HG02610 (cell line): ENCODE data around the gene KCNIP4.

ENCODE experiments used
- ATAC-seq: cut with Tn5 transposase; IDR thresholded peaks from one replicate; pipeline ENCODE4 v1.9.1; 2021; ENCODE audit warnings: mild to moderate bottlenecking, moderate library complexity; ENCODE audit not compliant: unreplicated experiment

The KCNIP4 gene

GRCh38 chr4:21856301-21856700 lies 92.3 kb downstream of the KCNIP4 start:
- no peak for ATAC-seq

DNA sequence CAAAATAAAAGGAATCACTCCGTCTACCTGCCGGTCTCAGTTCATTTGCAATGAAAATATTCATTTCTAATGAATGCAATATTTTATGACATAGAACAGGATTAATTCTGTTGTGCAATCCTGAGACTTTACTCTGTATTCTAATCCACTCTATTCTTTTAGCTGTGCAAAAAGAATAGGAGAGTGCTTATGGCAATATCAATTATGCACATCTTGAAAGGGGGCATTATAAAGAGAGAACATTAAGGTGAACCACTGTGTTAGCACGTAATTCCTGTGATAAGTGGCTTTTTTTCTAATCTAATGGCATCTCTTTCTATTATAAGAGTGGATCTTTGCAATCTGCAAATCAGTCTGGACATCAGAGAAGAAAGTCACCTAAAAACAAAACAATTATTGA lies 99.5 kb downstream of the KCNIP4 start:
- no peak for ATAC-seq

GRCh38 chr4:21848021-21848420 lies 100.6 kb downstream of the KCNIP4 start:
- ATAC-seq: no peak

DNA sequence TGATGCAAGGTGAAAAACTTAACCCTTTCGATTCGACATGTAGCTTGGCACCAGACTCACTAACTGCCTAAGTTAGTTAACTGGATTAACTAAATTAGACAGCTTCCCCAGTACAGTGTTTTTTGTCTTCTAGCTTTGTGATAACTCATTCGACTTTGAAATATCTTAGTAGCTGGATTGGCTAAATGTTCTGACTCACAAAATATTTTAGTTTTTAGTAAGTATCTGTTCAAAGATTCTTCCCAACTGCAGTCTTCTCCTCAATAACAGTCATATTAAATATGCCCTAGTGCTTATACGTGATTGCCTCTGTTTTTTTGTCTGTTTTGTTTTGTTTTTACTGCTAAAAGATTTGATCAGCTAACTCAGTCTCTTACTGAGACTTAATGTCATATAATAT lies 102.9 kb downstream of the KCNIP4 start:
- no peak for ATAC-seq

DNA sequence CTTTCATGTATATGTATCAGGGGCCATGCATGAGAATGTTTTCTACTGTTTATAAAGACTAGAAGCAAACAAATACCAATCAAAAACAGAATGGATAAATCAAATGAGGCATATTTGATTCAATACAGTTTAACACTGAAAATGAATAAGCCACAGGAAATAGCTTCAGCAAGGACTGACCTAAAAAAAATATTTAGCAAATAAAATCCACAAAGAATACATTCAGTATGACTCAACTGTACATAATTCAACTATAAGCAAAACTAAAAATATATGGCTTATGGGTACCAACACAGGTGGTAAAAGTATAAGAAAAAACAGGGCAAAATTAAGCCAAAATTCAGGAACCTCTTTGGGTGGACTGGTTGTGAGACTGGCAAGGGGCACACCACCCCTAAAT lies 112.9 kb downstream of the KCNIP4 start:
- no peak for ATAC-seq

GRCh38 chr4:21830272-21830671 lies 118.3 kb downstream of the KCNIP4 start:
- no peak for ATAC-seq

GRCh38 chr4:21827575-21827974 lies 121.0 kb downstream of the KCNIP4 start:
- no peak for ATAC-seq

DNA sequence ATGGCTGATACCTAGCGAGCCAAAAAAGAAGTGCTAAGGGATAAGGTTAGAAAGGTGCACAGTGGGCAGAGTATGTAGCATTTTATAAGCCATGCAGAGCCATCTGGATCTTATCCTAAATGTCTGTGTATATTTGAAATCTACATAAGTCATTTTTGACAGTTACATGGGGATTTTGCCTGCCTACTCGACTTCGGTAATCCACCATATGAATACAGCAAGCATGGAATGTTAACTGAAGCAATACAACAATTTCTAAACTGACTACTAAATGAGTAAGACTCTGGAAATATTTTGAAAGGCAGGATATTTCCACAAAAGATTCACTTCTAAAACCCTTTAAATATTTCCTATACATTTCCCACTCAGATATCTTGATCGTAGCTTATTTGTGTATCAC lies 122.5 kb downstream of the KCNIP4 start:
- no peak for ATAC-seq

DNA sequence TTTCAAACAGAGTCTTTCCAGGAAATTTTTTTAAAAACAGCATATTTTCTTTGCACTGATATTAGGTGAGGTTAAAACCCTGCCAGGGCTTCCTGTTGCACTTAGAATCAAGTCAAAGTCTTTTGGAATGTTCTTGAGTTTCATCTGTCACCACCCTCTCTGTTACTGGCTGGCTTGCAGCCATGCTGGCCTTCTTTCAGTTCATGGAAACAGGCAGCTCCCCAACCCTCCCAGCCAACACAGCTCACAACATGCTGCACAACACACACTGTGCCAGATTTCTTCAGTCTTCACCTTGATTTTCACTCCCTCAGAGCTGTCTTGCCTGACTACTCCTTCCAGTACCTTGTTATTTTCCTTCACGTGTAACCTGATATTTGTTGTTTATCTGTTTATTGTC lies 129.5 kb downstream of the KCNIP4 start:
- no peak for ATAC-seq

GRCh38 chr4:21815651-21816377 lies 132.8 kb downstream of the KCNIP4 start:
- ATAC-seq: no peak

GRCh38 chr4:21811565-21811964 lies 137.0 kb downstream of the KCNIP4 start:
- no peak for ATAC-seq

- ATAC-seq: no peak
These were observed 141.6 kb downstream of the KCNIP4 start for GRCh38 chr4:21806991-21807390.

DNA sequence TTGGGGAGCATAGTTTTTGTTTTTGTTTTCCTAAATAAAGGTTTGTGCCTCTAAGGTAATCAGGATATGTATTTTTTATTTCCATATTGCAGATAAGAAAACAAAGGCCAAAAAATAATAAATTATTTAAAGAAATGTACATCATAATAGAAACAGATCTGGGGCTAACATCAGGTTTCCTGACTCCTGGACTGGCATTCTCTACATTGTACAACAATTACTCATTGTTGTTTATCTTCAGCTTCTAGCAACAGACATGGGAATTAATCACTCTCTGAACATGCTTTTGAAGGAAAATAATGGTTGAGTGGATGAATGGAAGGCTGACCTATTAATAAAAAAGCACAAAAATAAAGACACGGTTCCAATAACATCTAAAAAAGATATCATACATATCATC lies 146.2 kb downstream of the KCNIP4 start:
- ATAC-seq: no peak

DNA sequence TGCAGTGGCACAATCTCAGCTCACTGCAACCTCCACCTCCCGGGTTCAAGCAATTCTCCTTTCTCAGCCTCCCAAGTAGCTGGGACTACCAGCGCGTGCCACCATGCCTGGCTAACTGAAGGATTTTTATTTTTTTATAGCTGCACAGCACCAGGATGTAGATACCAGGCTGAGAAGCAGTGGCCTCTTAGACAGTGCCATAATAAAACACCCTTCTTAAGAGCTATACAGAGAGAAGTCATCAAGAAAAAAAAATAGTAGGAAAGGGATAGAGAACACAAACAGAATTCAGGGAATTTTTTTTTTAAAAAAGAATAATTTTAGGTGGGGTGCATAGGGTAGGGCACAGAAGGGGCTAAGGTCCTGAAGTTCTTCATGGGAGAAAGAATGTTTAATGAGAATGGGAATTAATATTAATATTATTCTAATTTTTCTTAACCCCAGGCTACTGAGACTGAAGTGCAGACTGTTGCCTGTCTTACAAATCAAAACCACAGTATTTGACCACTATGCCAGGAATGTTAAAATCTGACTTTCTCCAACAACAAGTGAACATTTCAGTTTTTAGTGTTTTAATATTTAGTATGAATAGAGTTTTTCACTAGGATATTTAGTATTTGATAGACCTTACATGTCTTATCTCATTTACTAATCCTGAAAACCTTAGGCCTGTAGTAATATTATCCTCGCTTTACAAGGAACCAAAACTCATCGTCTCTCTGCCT lies 146.7 kb downstream of the KCNIP4 start:
- ATAC-seq: no peak

- no peak for ATAC-seq
These were observed 153.5 kb downstream of the KCNIP4 start for GRCh38 chr4:21795091-21795490.

GRCh38 chr4:21792736-21793135 lies 155.8 kb downstream of the KCNIP4 start:
- ATAC-seq: no peak

DNA sequence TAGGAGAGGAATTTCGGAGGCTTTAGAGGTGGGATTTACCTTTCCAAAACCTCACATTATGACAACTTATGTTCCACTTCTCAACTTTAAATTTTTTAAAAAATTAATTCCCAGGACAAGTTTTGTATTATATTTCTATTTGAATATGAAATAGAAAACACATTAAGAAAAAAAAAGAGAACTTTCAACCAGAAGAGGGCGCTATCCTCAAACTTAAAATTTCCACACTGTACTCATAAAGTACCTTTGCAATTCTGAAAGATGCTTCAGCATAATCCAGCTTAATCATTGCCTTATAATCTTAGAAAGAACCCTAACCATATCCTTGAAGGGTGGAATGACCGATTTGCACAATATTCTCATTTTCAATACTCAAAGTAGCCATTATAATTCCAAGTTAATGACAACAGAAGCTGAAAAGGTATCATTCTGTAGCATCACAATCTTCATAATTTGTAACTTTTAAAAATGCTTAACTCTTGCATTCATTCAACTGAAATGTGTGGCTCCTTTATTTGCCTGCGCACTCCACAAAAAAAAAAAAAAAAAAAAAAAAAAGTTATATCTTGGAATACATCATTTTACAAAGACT lies 158.0 kb downstream of the KCNIP4 start:
- ATAC-seq: no peak

- no peak for ATAC-seq
These were observed 168.4 kb downstream of the KCNIP4 start for GRCh38 chr4:21780148-21780547.

GRCh38 chr4:21778702-21779101 lies 169.9 kb downstream of the KCNIP4 start:
- ATAC-seq: no peak

DNA sequence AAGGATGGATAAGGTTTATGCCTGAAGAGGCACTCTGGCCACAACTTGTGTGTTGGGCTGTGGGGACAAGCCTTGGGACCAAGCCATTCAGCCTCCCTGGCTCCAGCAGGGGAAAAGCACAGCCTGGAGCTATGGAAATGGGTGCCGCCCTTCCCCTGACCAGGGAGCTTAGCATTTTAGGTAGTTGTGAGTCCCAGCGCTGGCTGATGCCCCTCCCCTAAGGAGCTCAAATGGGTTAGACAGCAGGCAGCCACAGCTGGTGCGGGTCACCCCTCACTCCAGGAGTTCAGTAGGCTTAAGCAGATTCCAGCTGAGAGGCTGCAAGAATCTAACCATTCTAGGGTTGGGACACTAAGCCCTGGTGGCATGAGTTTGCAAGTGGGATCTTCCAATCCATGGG lies 172.9 kb downstream of the KCNIP4 start:
- no peak for ATAC-seq

DNA sequence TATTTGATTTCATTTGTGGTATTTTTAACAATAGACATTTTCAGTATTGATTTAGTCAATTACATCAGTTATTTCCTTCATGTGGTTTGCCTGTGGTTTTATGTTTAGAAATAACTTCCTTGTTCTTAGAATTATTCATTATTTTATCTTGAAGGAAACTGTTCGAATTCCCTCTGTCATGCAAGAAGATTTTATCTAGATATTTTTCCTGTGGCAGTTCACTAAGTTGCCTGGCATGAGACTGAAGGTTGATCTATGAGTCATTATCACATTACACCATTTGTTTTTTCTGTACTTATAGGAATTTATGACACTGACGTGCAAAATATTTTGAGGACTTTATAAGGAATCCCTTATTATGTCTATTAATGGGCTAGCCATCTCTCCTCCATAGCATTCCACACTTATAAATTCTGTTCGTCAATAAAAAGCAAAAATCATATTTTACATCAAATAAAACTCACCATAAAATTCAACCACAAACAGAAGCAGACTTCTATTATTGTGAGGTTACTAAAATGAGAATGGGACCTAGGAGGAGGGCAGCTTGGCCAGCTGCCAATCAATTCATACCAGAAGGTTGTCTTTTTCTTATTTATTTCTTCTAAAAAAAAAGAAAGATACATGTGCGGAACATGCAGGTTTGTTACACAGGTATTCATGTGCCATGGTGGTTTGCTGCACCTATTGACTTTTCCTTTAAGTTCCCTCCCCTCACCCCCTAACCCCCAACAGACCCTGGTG lies 179.0 kb downstream of the KCNIP4 start:
- ATAC-seq: no peak
